Measurements from ENCODE around the gene SFXN3.

Gene SFXN3

DNA sequence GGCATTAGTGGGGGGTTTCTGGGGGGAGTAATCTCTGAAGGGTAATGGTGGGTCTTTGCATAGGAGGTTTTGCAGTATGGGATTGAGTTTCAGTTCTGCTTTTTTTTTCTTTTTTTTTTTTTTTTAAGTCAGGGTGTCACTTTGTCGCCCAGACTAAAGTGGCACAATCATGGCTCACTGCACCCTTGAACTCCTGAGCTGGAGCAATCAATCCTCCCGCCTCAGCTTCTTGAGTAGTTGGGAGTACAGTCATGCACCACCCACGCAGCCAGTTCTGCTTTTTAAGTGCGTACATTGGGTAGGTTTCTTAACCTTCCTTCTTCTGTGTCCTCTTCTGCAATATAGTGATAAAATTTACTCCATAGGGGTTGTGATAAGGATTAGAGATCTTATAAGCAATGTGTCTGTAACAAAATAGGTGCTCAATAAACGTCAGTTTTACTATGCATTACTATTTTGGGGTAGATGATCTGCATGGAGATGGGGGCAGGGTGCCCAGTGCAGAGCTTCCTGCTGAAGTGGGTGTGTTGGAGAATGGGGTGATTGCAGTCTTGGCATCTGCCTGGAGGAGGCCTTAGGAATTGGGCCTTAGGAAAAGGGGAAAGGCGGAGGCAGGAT lies 40.3 kb downstream of the SFXN3 start:
- DNase-seq (ENCODE audit: low read depth): no peak

DNA sequence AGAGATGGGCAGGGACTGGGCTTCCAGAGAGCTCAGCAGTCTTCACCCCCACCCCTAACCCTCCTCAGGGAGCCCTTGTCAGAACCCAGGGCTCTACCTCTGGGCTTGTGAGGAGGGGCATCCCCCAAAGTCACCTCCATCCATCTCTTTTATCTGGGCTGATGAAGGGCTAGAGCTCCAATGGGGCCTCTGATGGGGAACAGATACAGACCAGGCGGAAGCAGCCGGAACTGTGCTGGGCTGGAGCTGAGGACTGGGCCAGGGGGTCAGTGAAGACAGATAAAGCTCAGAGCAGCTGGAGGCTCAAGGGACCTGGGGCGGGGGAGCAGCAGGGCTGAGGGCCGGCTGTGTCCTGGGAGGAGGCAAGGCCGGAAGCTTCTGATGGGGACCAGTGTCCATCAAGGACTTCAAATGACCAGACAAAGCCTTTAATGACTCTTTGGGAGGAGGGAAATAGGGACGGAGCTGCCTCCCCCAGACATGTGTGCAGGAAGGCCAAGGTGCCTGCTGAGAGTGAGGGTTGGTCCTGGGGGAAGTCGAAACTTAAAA lies 40.9 kb downstream of the SFXN3 start:
- no peak overlapping the region for H3K4me3 ChIP-seq (ENCODE audit: low read length)
- no peak for DNase-seq (ENCODE audit: low read depth)
- no peak for TF ChIP-seq CTCF (conservative IDR thresholded peaks at IDR 0.05; ENCODE audit: low read depth, low read length)

More for the DNA sequence above, 40.3 kb downstream of the SFXN3 start:
- H3K4me3 ChIP-seq (ENCODE audit: low read length): no peak overlapping the region
- TF ChIP-seq CTCF (conservative IDR thresholded peaks at IDR 0.05; ENCODE audit: low read depth, low read length): no peak

DNA sequence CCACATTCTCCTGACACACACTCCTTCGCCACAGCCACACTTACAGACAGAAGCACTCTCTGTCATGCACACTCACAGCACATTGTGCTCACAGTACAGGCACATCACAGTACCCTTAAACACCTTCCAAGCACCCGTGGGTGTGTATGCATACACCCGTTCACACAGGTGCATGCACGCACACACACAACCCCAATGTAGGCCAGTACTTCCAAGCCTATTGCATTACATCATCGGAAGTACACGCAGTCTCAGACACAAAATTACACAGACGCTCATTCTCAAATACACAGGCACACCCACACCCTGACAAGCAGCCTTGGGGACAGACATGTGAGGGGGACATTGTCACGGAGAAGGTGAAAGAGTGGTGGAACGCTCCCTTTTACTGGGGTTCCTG lies 41.9 kb downstream of the SFXN3 start:
- H3K4me3 ChIP-seq (ENCODE audit: low read length): no peak overlapping the region
- no peak for DNase-seq (ENCODE audit: low read depth)
- TF ChIP-seq CTCF (conservative IDR thresholded peaks at IDR 0.05; ENCODE audit: low read depth, low read length): no peak

DNA sequence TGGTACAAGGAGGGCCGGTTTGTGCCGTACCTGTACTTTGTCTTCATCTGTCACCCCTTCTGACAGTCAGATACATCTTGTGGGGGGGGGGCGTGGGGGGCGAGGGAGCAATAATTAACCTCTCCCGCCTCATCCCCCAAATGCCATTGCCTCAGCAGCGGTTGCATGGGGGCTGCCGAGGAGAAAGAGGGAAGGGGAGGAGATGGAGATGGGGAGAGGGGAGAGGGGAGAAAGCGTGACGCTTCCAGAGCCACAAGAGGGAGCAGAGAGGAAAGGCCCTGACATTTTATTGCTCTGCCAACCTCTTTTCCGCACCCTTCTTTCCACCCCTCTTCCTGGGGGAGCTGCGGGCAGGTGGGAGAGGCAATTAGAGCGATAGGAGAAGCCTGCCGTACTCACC lies 42.6 kb downstream of the SFXN3 start:
- TF ChIP-seq CTCF (conservative IDR thresholded peaks at IDR 0.05; ENCODE audit: low read depth, low read length): no peak
- no peak overlapping the region for H3K4me3 ChIP-seq (ENCODE audit: low read length)
- DNase-seq (ENCODE audit: low read depth): no peak

GRCh38 chr10:101075775-101076174 lies 44.7 kb downstream of the SFXN3 start:
- H3K4me3 ChIP-seq (ENCODE audit: low read length): no peak overlapping the region
- TF ChIP-seq CTCF (conservative IDR thresholded peaks at IDR 0.05; ENCODE audit: low read depth, low read length): no peak
- DNase-seq (ENCODE audit: low read depth): no peak

- no peak for DNase-seq (ENCODE audit: low read depth)
- TF ChIP-seq CTCF (conservative IDR thresholded peaks at IDR 0.05; ENCODE audit: low read depth, low read length): no peak
- H3K4me3 ChIP-seq (ENCODE audit: low read length): no peak overlapping the region
Observed at GRCh38 chr10:101076630-101077029, 45.6 kb downstream of the SFXN3 start.

DNA sequence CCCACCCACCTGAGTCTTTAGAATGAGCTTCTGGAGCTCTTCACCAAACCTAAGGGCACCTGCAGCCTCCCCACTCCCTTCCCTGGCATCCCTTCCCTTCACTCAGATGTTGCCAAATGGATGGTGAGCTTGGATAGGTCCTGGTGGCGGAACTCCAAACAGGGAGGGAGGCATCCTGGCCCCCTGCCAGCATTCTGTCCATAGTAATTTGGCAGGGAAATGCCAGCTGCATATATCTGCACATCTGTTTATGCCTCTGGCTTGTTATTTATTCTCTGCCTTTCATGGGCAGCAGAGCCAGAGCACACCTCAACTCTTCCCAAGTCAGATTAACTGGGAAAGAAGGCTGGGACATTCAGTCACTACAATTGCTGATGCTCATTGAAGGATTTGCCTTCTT lies 48.8 kb downstream of the SFXN3 start:
- no peak for TF ChIP-seq CTCF (conservative IDR thresholded peaks at IDR 0.05; ENCODE audit: low read depth, low read length)
- DNase-seq (ENCODE audit: low read depth): no peak
- no peak overlapping the region for H3K4me3 ChIP-seq (ENCODE audit: low read length)

Data from retinal pigment epithelial cell (primary cell).